Heart left ventricle (tissue), 16 donors: ENCODE data around the gene TMEM89. TPM values are rescaled to one million over a fixed set of nuclear protein-coding genes. Genes with fewer than 3 reads are reported as not detected.

Experiments used
- ATAC-seq, 4 donors: fragments of 200-7000 bp; cut with Tn5 transposase; one replicate each; pipeline ENCODE4 v1.9.1; 2020 to 2022; ENCODE audit warnings: moderate library complexity in 4 of 4, mild to moderate bottlenecking in 3 of 4, moderate number of reproducible peaks in 1 of 4
- DNase-seq, 5 donors: peaks; one replicate each; pipeline ENCODE4 v3.0.0-alpha.2; 2020
- H3K27ac ChIP-seq, 12 donors: fragments of 200-600 bp; sonication (generic) in 4 of 12; one replicate each; pipeline versions ENCODE4 v1.5.0 to v1.8.0; 2016 to 2022; ENCODE audit warnings: mild to moderate bottlenecking in 2 of 12
- H3K27me3 ChIP-seq, 9 donors: fragments of 200-600 bp; sonication (generic) in 2 of 9; one replicate each; pipeline versions ENCODE4 v1.5.1 to v1.8.0; 2016 to 2022; ENCODE audit warnings: mild to moderate bottlenecking in 3 of 9
- H3K36me3 ChIP-seq, 9 donors: fragments of 200-600 bp; sonication (generic) in 2 of 9; one replicate each; pipeline versions ENCODE4 v1.5.0 to v1.8.0; 2018 to 2022; ENCODE audit warnings: mild to moderate bottlenecking in 2 of 9
- H3K4me1 ChIP-seq, 12 donors: fragments of 200-600 bp; sonication (generic) in 4 of 12; one replicate each; pipeline versions ENCODE4 v1.5.0 to v1.8.0; 2016 to 2022; ENCODE audit warnings: mild to moderate bottlenecking in 3 of 12
- H3K4me3 ChIP-seq, 12 donors: fragments of 200-600 bp; sonication (generic) in 4 of 12; one replicate each; pipeline versions ENCODE4 v1.5.0 to v1.8.0; 2017 to 2022; ENCODE audit warnings: mild to moderate bottlenecking in 9 of 12, moderate library complexity in 4 of 12
- H3K9me3 ChIP-seq, 12 donors: fragments of 200-600 bp; sonication (generic) in 4 of 12; one replicate each; pipeline versions ENCODE4 v1.5.0 to v1.8.0; 2016 to 2022; ENCODE audit warnings: mild to moderate bottlenecking in 1 of 12
- CTCF ChIP-seq, 12 donors: fragments of 200-600 bp; sonication (generic) in 4 of 12; IDR thresholded peaks; one replicate each; pipeline versions ENCODE4 v1.5.0 to v1.8.0; 2018 to 2022; ENCODE audit warnings: antibody characterized with exemption in 12 of 12, mild to moderate bottlenecking in 5 of 12
- POLR2A ChIP-seq, 2 donors: fragments of 450-650 bp; IDR thresholded peaks; one replicate each; pipeline ENCODE4 v1.6.1; 2017; ENCODE audit warnings: antibody characterized with exemption in 2 of 2, mild to moderate bottlenecking in 2 of 2, moderate library complexity in 2 of 2
- WGBS, 4 donors: extraction: QIAGEN DNeasy Blood & Tissue Kit in 2 of 4; methylation state at CpG; one replicate each; pipeline versions ENCODE4 v1.1.5 to v1.1.7; 2013 to 2018; 5-methylcytosine and 5-hydroxymethylcytosine counted together
- intact Hi-C, 10 donors: fragments of 100-400 bp; cut with DNase I; formaldehyde crosslinking; loops; one replicate each; pipeline versions ENCODE4 v1.11.1 to v1.14.2; 2022
- polyA plus RNA-seq, 2 donors: library from polyadenylated mRNA; stranded (reverse); fragments of 200-250 nt; gene quantifications; one replicate each; pipeline ENCODE4 v1.2.3, GENCODE V29; 2013
- total RNA-seq, 9 donors: library from RNA; depleted of rRNA in 2 of 9; stranded (reverse); fragments of >200 nt in 2 of 9; fragmentation: NEBNext Ultra II Directional in 3 of 9; extraction: Animal tissue kit (Norgen Biotek cat#: 25700) in 3 of 9; gene quantifications; one replicate each; pipeline versions ENCODE4 v1.1.0 to v1.2.4, GENCODE V29; 2016 to 2023
- donor health status: ischemic (EF 13 %, LVEDD 7.1; RV severe dilation, severe dysfunction).
- donor health status: healthy with polysubstance abuse.
- donor health status: DM: no; HTN: yes; CAD: no.
- donor health status: DM: no; HTN: no; CAD: no.
- donor health status: ischemic (EF 25% LVEDD 6.9; RV normal size, moderate dysfunction).
- donor health status: ischemic (EF 25% LVEDD 5.7; RV mildly dilated, moderate dysfunction).
- donor health status: healthy.
- donor health status: DM: yes; HTN: yes; CAD: no.
- donor health status: ischemic (EF 35%, LVEDD 5.7; RV mildly dilated, moderate dysfunction).
- donor health status: nonischemic (EF 11% LVEDD 7.7; RV severe dilation, severe dysfunction).
- donor health status: DM: yes; HTN: yes; CAD: no.
- donor health status: PGD.
- donor health status: ischemic (EF 29% LVEDD 5.4; RV normal size, mild dysfunction).
- donor health status: nonischemic (EF 23%, LVEDD 6.1; RV moderate dilation, normal function).

Gene TMEM89
- total and polyA plus RNA-seq, 11 donors, result not detected

- Histone ChIP-seq H3K9me3 (no peaks in the 10 kb centered on the region), H3K4me3 (peak within 1 kb of the TSS; percentile 20 to 69 (median 58)), H3K4me1 (peaks cover 0 to 33% (median 14%) of the 10 kb centered on the region in 12 donors), H3K27ac (peak within 1 kb of the TSS in 9 of 12 donors; percentile 42 to 89 (median 71)), H3K36me3 (peaks cover 0 to 6% (median 0%) of the 10 kb centered on the region in 9 donors), H3K27me3 (peaks cover 0 to 33% (median 6%) of the 10 kb centered on the region in 9 donors)
- 1 to 2% (median 1%) methylated on average over 27 to 52 of the region's 52 CpGs for WGBS, 4 donors
- intact Hi-C loops, result no loop called here
- TF ChIP-seq POLR2A (IDR thresholded peaks at IDR 0.05) (no peak), CTCF (IDR thresholded peaks at IDR 0.05) (no peak)
- DNase-seq, result peak in 3 of 5 donors; percentile 37 to 73 (median 67)
- peak; percentile 18 to 63 (median 49) for ATAC-seq
Observed at GRCh38 chr3:48662753-48663488, 41.4 kb upstream of the TMEM89 start, which contains the start of gene CELSR3. Gene CELSR3, minus strand, starts transcription at chr3:48662886. Its CDS starts 252 bp downstream, at chr3:48662634.

- H3K27ac ChIP-seq, result no peak overlapping the region
- intact Hi-C loops, result no loop called here
- ATAC-seq (no peak), DNase-seq (no peak)
- H3K9me3 ChIP-seq, result no peaks in the 10 kb centered on the region
- peaks cover 0 to 6% (median 0%) of the 10 kb centered on the region in 9 donors for H3K36me3 ChIP-seq
- 2 to 5% (median 3%) methylated on average over 16 to 46 of the region's 46 CpGs for WGBS, 4 donors
- peak overlapping the region in 7 of 12 donors; percentile 4 to 68 (median 60) for H3K4me3 ChIP-seq
- H3K4me1 ChIP-seq, result peaks cover 0 to 33% (median 14%) of the 10 kb centered on the region in 12 donors
- TF ChIP-seq CTCF (IDR thresholded peaks at IDR 0.05) (no peak), POLR2A (IDR thresholded peaks at IDR 0.05) (no peak)
- peaks cover 0 to 33% (median 6%) of the 10 kb centered on the region in 9 donors for H3K27me3 ChIP-seq
Observed at GRCh38 chr3:48662145-48662752, 40.7 kb upstream of the TMEM89 start.

- no peak for TF ChIP-seq POLR2A (IDR thresholded peaks at IDR 0.05)
- no peak for TF ChIP-seq CTCF (IDR thresholded peaks at IDR 0.05)
- DNase-seq (peak; percentile 55 to 83 (median 60)), ATAC-seq (peak in 2 of 4 donors; percentile 12 to 48)
- Histone ChIP-seq H3K27me3 (peaks cover 0 to 33% (median 6%) of the 10 kb centered on the region in 9 donors), H3K9me3 (no peaks in the 10 kb centered on the region), H3K4me3 (peak overlapping the region in 11 of 12 donors; percentile 6 to 55 (median 43)), H3K36me3 (peaks cover 0 to 5% (median 0%) of the 10 kb centered on the region in 9 donors), H3K4me1 (peaks cover 0 to 39% (median 15%) of the 10 kb centered on the region in 12 donors), H3K27ac (no peak overlapping the region)
- WGBS, 4 donors, result 1 to 2% (median 2%) methylated on average over 34 to 67 of the region's 67 CpGs
- intact Hi-C loops, result no loop called here
Observed at GRCh38 chr3:48661501-48662144, 40.1 kb upstream of the TMEM89 start.
